Measurements from ENCODE around the gene FOXL1.

Gene FOXL1

DNA sequence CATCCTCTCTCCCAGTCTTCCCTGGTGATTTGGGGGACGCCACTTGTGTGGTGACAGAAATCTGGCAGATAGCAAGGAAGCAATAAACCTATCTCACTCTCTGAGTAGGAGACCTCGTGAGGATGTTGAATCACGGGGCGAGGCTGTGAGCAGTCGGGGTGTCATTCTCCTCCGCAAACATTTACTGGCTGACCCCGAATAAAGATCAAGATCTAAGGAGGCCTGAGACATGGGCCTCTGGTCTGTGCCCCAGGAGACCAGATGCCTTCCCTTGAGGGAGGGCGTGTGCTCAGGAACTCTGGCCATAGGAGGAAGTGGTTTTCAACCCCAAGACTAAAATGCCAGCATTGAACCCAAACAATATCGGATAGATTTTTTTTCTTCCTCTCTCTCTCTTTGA, 53.1 kb downstream of the FOXL1 start:
- no peak for DNase-seq (ENCODE audit: low read depth in 2 of 2)
